NCI-H2227 treated with DMSO at 0.1 percent for 48 hours (cell line): Measurements from ENCODE around the gene ZNF587.
"Not testable (repeated sequence)": the region's sequence is repeated elsewhere in the genome, so short reads cannot be mapped to it uniquely, and the experiment has no call there.

Experiments
- DNase-seq: peaks from one replicate; lab custom pipeline; 2025; lab: John Stamatoyannopoulos, UW

Gene ZNF587

GRCh38 chr19:57823155-57823554, 26.5 kb upstream of the ZNF587 start:
- DNase-seq = not testable (repeated sequence)

- not testable (repeated sequence) for DNase-seq
These were observed 26.1 kb upstream of the ZNF587 start for GRCh38 chr19:57823608-57824007.

- no peak for DNase-seq
These were observed 24.1 kb upstream of the ZNF587 start for GRCh38 chr19:57825511-57825910.

GRCh38 chr19:57829316-57829715, 20.3 kb upstream of the ZNF587 start:
- DNase-seq = no peak

GRCh38 chr19:57830071-57830602, 19.5 kb upstream of the ZNF587 start, which contains the start of gene ZNF587B:
TSS of gene ZNF587B (plus strand) at chr19:57830299. CDS start at chr19:57830529, 230 bp downstream.
- no peak for DNase-seq

GRCh38 chr19:57836991-57837390, 12.7 kb upstream of the ZNF587 start:
- DNase-seq = not testable (repeated sequence)

GRCh38 chr19:57838622-57839191, 11.0 kb upstream of the ZNF587 start:
- not testable (repeated sequence) for DNase-seq

GRCh38 chr19:57841122-57841763, 8.4 kb upstream of the ZNF587 start:
- no peak for DNase-seq

- not testable (repeated sequence) for DNase-seq
These were observed 2.5 kb upstream of the ZNF587 start for GRCh38 chr19:57847164-57847563.

- DNase-seq = not testable (repeated sequence)
These were observed 445 bp upstream of the ZNF587 start for GRCh38 chr19:57849162-57849665.

- DNase-seq = peak; percentile 32
These were observed 926 bp downstream of the ZNF587 start for GRCh38 chr19:57850553-57851017.

- DNase-seq = not testable (repeated sequence)
These were observed 2.3 kb downstream of the ZNF587 start for GRCh38 chr19:57851812-57852603.

GRCh38 chr19:57854117-57854516, 4.5 kb downstream of the ZNF587 start:
- not testable (repeated sequence) for DNase-seq

- not testable (repeated sequence) for DNase-seq
These were observed 12.7 kb downstream of the ZNF587 start for GRCh38 chr19:57862351-57862750.

- DNase-seq = no peak
These were observed 18.3 kb downstream of the ZNF587 start for GRCh38 chr19:57867868-57868492.

- DNase-seq = not testable (repeated sequence)
These were observed 20.0 kb downstream of the ZNF587 start for GRCh38 chr19:57869655-57870054.

- DNase-seq = no peak
These were observed 20.6 kb downstream of the ZNF587 start for GRCh38 chr19:57870225-57870624.

GRCh38 chr19:57872450-57872849, 22.8 kb downstream of the ZNF587 start:
- no peak for DNase-seq

GRCh38 chr19:57873883-57874799, 24.5 kb downstream of the ZNF587 start:
- DNase-seq = not testable (repeated sequence)

- DNase-seq = no peak
These were observed 36.4 kb downstream of the ZNF587 start for GRCh38 chr19:57886046-57886445.
